Ammon's horn (tissue), 1 donor: ENCODE results near the gene ARID1A.

Source experiments
- DNase-seq: peaks from one replicate; pipeline ENCODE4 v3.0.0-alpha.2; 2016; ENCODE audit warnings: low spot score

ARID1A gene

GRCh38 chr1:26827663-26828062, 131.8 kb downstream of the ARID1A start:
- DNase-seq, result no peak

DNA sequence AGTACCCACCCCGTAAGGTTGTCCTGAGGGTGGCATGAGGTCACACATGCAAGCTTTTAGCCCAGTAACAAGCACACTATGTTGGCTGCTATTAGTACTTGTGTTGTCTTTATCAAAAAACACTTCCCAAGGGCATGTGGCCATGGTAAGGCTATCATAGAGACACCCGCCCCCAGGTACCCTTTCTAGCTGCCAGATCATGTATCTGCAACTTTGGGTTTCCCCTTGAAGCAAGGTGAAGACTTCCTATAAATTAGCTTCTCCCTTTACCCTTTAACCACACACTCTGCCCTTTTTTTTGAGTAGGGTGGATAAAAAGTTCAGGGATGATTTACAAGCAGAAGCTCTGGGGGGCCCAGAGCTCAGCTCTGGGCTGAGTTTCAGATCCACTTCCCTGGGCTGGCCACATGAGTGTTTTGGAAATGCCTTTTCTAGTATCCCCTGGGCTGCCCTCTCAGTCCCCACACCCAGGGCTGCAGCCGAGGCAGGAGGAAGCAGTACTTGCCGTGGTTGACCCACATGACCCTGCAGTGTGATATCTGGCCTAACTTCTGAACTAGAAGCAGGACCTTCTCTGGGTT, 132.7 kb downstream of the ARID1A start:
- DNase-seq, result peak; percentile 72

DNA sequence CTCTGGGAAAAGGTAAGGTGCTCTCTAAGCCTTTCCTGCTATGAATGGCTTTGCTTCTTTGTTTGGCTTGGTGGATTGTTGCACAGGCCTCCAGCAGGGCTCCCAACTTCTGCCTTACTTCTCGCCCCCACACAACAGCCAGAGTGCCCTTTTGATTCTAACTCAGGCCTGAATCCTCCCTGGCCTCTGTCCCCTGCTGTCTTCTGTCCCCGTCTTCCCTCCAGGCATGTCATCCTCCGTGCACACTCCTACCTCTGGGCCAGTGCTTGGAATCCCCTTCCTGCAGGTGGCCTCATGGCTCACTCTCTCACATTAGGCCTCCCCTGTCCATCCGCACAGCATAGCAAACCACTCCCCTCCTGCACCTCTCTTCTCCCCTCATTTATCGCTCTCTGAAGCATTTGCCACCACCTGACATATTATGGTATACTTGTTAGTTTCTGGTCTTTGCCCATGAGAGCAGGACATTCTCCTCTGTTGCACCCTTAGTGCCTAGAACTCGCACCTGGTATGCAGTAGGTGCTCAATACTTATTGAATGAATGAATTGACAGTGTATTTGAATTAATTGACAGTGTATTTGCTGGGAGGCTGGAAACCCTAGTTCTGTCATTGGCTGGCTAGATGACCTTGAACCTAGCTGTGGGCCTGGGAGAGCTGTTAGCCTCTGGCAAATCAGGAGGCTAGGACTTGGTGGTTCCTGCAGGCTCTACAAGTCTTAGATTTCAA, 133.5 kb downstream of the ARID1A start:
- no peak for DNase-seq

- DNase-seq, result no peak
Observed at GRCh38 chr1:26831059-26831458, 135.2 kb downstream of the ARID1A start.
